H1 (cell line): Measurements from ENCODE around the gene CEP85L. TPM values are rescaled to one million over a fixed set of nuclear protein-coding genes. Genes with fewer than 3 reads are reported as not detected.

Experiments used
- ATF3 ChIP-seq: IDR thresholded peaks from 2 replicates; pipeline ENCODE4 v1.6.1; 2011; ENCODE audit warnings: low read depth, mild to moderate bottlenecking, low read length; ENCODE audit not compliant: insufficient read depth
- CEBPB ChIP-seq: IDR thresholded peaks from 2 replicates; pipeline ENCODE4 v1.6.1; 2012; ENCODE audit warnings: low read depth, low read length
- EP300 ChIP-seq, 2 experiments: IDR thresholded peaks; 1 replicate in 1 of 2; 2 replicates in 1 of 2; pipeline ENCODE4 v1.6.1; 2011 to 2012; ENCODE audit warnings: low read depth in 2 of 2, low read length in 2 of 2, mild to moderate bottlenecking in 2 of 2, borderline replicate concordance in 1 of 2, inconsistent platforms in 1 of 2, moderate library complexity in 1 of 2
- NANOG ChIP-seq: IDR thresholded peaks from 2 replicates; pipeline ENCODE4 v1.6.1; 2011; ENCODE audit warnings: low read length, low read depth, mild to moderate bottlenecking, inconsistent platforms; ENCODE audit not compliant: insufficient read depth, poor library complexity, severe bottlenecking
- SAP30 ChIP-seq: fragments of 300-600 bp; sonication (generic); IDR thresholded peaks from 2 replicates; pipeline ENCODE4 v1.7.1; 2012; ENCODE audit warnings: low read length, moderate library complexity, mild to moderate bottlenecking, inconsistent platforms; ENCODE audit not compliant: insufficient read depth, insufficient replicate concordance
- SP2 ChIP-seq: IDR thresholded peaks from 2 replicates; pipeline ENCODE4 v1.6.1; 2012; ENCODE audit warnings: mild to moderate bottlenecking, low read length, inconsistent platforms
- SRF ChIP-seq: IDR thresholded peaks from 2 replicates; pipeline ENCODE4 v1.6.1; 2011; ENCODE audit warnings: mild to moderate bottlenecking, low read depth, low read length, moderate library complexity
- SUZ12 ChIP-seq: fragments of 200-600 bp; sonication (generic); IDR thresholded peaks from 2 replicates; pipeline ENCODE4 v1.6.1; 2012; ENCODE audit warnings: mild to moderate bottlenecking, inconsistent platforms, low read length, moderate library complexity, mixed read lengths
- polyA plus RNA-seq, 7 experiments: library from polyadenylated mRNA; depleted of rRNA in 3 of 7; stranded (reverse) in 5 of 7; unstranded in 2 of 7; fragments of >200 nt in 5 of 7; fragments of 200-250 nt in 2 of 7; gene quantifications; 1 replicate in 5 of 7; 2 replicates in 1 of 7; 4 replicates in 1 of 7; pipeline versions ENCODE4 v1.2.1 to v1.2.3, GENCODE V29; 2011 to 2013; ENCODE audit warnings: missing spikeins in 2 of 7, mixed read lengths in 2 of 7
- total RNA-seq: library from RNA; stranded (reverse); fragmentation: NEBNext Ultra II Directional; extraction: Animal tissue kit (Norgen Biotek cat#: 25700); gene quantifications from 2 replicates; pipeline ENCODE4 v1.2.1, GENCODE V29; 2021

Gene CEP85L
- total and polyA plus RNA-seq, 2 of the 8 experiments (the other 6 are each of a cell fraction or from before 2014, with no cell fraction given): 3.2 to 27.6 TPM

DNA sequence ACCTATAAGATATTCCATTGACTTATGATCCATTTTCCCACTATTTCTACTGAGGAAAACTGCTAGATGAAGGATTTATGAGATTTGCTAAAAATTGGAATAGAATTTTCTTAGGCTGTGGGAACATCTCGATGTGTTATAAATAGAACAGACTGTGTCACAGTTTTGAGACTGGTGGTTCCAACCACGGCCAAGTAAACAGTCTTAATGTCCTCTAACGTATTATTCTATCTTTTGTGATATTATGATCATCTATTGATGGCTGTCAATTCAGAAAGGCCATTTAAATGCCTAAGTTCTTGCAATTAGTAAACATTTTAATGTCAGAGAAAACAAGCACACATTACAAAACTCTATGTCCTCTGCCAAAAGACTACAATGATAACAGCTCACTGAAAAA, 174.8 kb downstream of the CEP85L start (continued):
- TF ChIP-seq NANOG: no peak
- no peak for TF ChIP-seq SAP30
- TF ChIP-seq ATF3: no peak
- TF ChIP-seq CEBPB: no peak
- TF ChIP-seq EP300 (IDR thresholded peaks at IDR 0.05; ENCODE audit: borderline replicate concordance in 1 of 2, low read depth in 2 of 2, low read length in 2 of 2): no peak
- TF ChIP-seq SP2: no peak
- no peak for TF ChIP-seq SRF
- no peak for TF ChIP-seq SUZ12
